Esophagus squamous epithelium (tissue), 5 donors: ENCODE measurements around the gene GNA14. TPM values are rescaled to one million over a fixed set of nuclear protein-coding genes. Genes with fewer than 3 reads are reported as not detected.

ENCODE experiments used
- DNase-seq: peaks from one replicate; lab custom pipeline; 2025; lab: John Stamatoyannopoulos, UW
- H3K27ac ChIP-seq, 4 donors: fragments of 200-600 bp; sonication (generic); one replicate each; pipeline ENCODE4 v1.5.1; 2016 to 2019; ENCODE audit warnings: mild to moderate bottlenecking in 1 of 4
- H3K27me3 ChIP-seq, 4 donors: fragments of 200-600 bp; sonication (generic); 1 replicate in 3 of 4; 2 replicates in 1 of 4; pipeline versions ENCODE4 v1.5.1 to v1.6.0; 2017 to 2021; ENCODE audit warnings: antibody characterized with exemption in 1 of 4
- H3K36me3 ChIP-seq, 3 donors: fragments of 200-600 bp; sonication (generic); one replicate each; pipeline ENCODE4 v1.5.1; 2016 to 2019
- H3K4me1 ChIP-seq, 3 donors: fragments of 200-600 bp; sonication (generic); one replicate each; pipeline ENCODE4 v1.5.1; 2017 to 2019
- H3K4me3 ChIP-seq, 4 donors: fragments of 200-600 bp; sonication (generic); 1 replicate in 3 of 4; 2 replicates in 1 of 4; pipeline ENCODE4 v1.5.1; 2016 to 2019; ENCODE audit warnings: mild to moderate bottlenecking in 2 of 4, moderate library complexity in 1 of 4
- H3K9me3 ChIP-seq, 3 donors: fragments of 200-600 bp; sonication (generic); one replicate each; pipeline ENCODE4 v1.5.1; 2016 to 2019
- CTCF ChIP-seq, 6 experiments: fragments of 450-650 bp in 4 of 6; fragments of 200-600 bp in 2 of 6; sonication (generic) in 2 of 6; IDR thresholded peaks; one replicate each; pipeline ENCODE4 v1.5.1; 2016 to 2019; ENCODE audit warnings: antibody characterized with exemption in 6 of 6, mild to moderate bottlenecking in 4 of 6, moderate library complexity in 4 of 6
- POLR2A ChIP-seq, 4 donors: fragments of 450-650 bp; IDR thresholded peaks; one replicate each; pipeline ENCODE4 v1.6.1; 2017; ENCODE audit warnings: antibody characterized with exemption in 4 of 4, mild to moderate bottlenecking in 4 of 4, moderate library complexity in 3 of 4
- WGBS, 2 donors: methylation state at CpG; one replicate each; pipeline ENCODE4 v1.1.5; 2018; 5-methylcytosine and 5-hydroxymethylcytosine counted together
- intact Hi-C: fragments of 100-400 bp; cut with DNase I; formaldehyde crosslinking; loops from one replicate; pipeline ENCODE4 v1.15.0; 2022
- total RNA-seq, 4 donors: library from RNA; depleted of rRNA; stranded (reverse); fragments of >200 nt; gene quantifications; one replicate each; pipeline ENCODE4 v1.1.0, GENCODE V29; 2016
- donor health status: DM: yes; HTN: yes; CAD: no.

GNA14 gene
- total RNA-seq, 4 donors from 2014 or later: 0.35 to 4.0 (median 2.2) TPM

GRCh38 chr9:77507212-77507961, 140.7 kb downstream of the GNA14 start:
- Histone ChIP-seq H3K4me1 (peaks cover 0 to 8% (median 7%) of the 10 kb centered on the region in 3 donors), H3K27me3 (no peaks in the 10 kb centered on the region), H3K36me3 (no peaks in the 10 kb centered on the region), H3K4me3 (no peak overlapping the region), H3K9me3 (no peaks in the 10 kb centered on the region), H3K27ac (peak overlapping the region in 2 of 4 donors; percentile 52 to 71)
- no peak for DNase-seq
- 45 to 54% methylated on average over 7 of the region's 7 CpGs for WGBS, 2 donors
- intact Hi-C loops: no loop called here
- no peak for TF ChIP-seq POLR2A (IDR thresholded peaks at IDR 0.05)
- no peak for TF ChIP-seq CTCF (IDR thresholded peaks at IDR 0.05)

DNA sequence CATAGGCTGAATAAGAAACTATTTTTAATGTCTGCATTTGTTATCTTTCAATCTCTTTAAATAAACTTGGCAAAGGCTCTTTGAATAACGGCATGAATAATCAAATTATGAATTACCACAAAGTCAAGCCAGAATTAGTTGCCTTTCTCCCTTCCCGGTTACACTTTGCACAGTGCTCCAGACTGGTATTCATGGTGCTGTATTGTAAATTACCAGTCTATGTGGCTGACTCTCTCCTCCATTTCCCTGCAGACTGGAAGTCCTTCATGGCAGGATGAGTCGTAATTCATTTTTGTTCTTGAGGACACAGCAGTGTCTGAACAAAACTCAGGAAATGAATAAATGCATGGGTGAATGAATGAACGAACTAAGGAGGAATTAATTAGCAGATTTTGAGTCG, 142.9 kb downstream of the GNA14 start:
- Histone ChIP-seq H3K9me3 (no peaks in the 10 kb centered on the region), H3K27ac (no peak overlapping the region), H3K27me3 (no peaks in the 10 kb centered on the region), H3K36me3 (no peaks in the 10 kb centered on the region), H3K4me3 (no peak overlapping the region), H3K4me1 (peaks cover 0 to 8% (median 7%) of the 10 kb centered on the region in 3 donors)
- WGBS, 2 donors: 59 to 67% methylated on average over 5 of the region's 5 CpGs
- no peak for TF ChIP-seq POLR2A (IDR thresholded peaks at IDR 0.05)
- TF ChIP-seq CTCF (IDR thresholded peaks at IDR 0.05): no peak
- DNase-seq: no peak
- intact Hi-C loops: no loop called here

DNA sequence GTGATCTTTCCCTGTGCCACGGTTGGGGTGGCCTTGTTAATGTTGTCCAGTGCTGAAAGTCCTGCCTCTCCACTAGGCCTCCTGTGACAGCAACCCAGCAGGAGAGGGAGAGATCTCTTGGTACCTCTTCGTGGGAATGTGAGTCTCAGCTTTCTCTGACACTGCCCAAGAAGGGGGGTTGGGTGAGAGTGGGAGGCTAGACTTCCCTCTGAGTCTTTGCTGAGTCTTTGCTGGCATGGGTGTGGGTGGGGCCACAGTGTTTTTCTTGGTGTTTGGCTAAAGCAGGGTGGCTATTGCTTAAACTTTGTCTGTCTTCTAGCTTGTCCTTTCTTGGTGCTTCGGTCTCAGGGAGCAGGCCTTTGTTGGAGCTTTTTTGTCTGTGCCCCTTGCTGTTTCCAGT, 145.6 kb downstream of the GNA14 start:
- 59 to 65% methylated on average over 2 of the region's 3 CpGs for WGBS, 2 donors
- intact Hi-C loops: no loop called here
- TF ChIP-seq CTCF (IDR thresholded peaks at IDR 0.05): no peak
- H3K9me3 ChIP-seq: no peaks in the 10 kb centered on the region
- peaks cover 0 to 13% (median 9%) of the 10 kb centered on the region in 3 donors for H3K4me1 ChIP-seq
- H3K27ac ChIP-seq: no peak overlapping the region
- H3K27me3 ChIP-seq: no peaks in the 10 kb centered on the region
- DNase-seq: no peak
- H3K4me3 ChIP-seq: no peak overlapping the region
- H3K36me3 ChIP-seq: no peaks in the 10 kb centered on the region

DNA sequence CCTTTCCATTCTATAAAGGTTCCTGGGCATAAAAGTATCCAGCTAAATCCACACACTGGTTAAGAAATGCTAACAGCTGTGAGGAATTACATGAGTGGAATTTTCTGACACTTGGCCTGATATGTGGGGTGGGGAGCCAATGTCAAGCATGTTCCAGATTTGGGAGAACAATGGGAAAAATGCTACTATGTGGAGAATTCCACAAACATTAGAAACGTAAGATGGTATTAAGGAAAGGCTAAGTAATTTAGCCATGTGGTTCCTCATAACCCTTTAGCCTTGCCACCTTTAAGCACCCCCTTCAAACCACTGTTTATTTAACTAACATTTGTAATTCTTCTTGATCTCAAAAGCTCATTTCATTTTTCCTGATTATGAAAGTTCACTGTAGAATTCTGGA, 149.2 kb downstream of the GNA14 start:
- Histone ChIP-seq H3K4me3 (no peak overlapping the region), H3K36me3 (no peaks in the 10 kb centered on the region), H3K9me3 (no peaks in the 10 kb centered on the region), H3K4me1 (peaks cover 0 to 31% (median 25%) of the 10 kb centered on the region in 3 donors), H3K27me3 (no peaks in the 10 kb centered on the region), H3K27ac (peak overlapping the region in 2 of 4 donors; percentile 16 to 33)
- intact Hi-C loops: loop anchor here (5.0 kb wide), 1 partner anchor 148 kb away; the partner anchor contains the start of gene GNA14
- no peak for DNase-seq
- 41 to 54% methylated on average over 1 of the region's 1 CpG for WGBS, 2 donors
- TF ChIP-seq POLR2A (IDR thresholded peaks at IDR 0.05): no peak

DNA sequence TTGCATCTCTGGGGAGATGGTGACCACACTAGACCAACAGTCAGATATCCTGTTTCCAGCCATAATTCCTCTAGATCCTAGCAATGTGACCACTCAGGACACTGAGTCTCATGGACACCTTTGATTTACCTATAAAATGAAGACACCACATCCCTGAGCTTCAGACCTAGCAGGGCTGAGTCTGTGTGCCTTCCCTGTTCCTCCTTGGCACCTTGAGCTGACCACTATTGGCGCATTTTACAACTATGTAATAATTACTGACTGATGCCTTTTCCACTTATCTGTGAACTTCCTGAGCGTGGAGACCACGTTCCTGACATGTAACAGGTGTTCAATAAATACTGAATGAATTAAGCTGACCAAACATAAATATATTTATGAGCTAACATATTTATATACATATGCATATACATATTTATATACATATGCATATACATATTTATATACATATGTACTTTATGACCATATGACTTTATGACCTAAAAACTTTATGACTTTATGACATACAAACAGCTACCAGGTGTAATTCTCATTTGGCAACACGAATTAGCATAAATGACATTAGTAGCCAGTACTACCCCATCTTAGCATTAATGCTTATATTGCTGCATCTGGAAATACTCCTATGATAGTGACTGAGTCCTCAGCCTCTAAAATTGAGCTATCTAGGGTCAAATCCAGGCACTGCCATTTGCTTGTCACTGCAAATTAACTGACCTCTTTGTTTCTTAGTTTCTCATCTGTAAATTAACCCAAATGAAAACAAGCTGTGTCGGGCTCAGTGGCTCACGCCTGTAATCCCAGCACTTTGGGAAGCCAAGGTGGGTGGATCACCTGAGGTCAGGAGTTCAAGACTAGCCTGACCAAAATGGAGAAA, 150.6 kb downstream of the GNA14 start:
- Histone ChIP-seq H3K27me3 (no peaks in the 10 kb centered on the region), H3K4me1 (peaks cover 0 to 31% (median 25%) of the 10 kb centered on the region in 3 donors), H3K9me3 (no peaks in the 10 kb centered on the region), H3K4me3 (no peak overlapping the region), H3K36me3 (no peaks in the 10 kb centered on the region), H3K27ac (peak overlapping the region in 1 of 4 donors; percentile 71)
- intact Hi-C loops: loop anchor here (5.0 kb wide), 1 partner anchor 150 kb away; the partner anchor contains the start of gene GNA14
- WGBS, 2 donors: 82 to 84% methylated on average over 6 of the region's 6 CpGs
- no peak for DNase-seq
- TF ChIP-seq POLR2A (IDR thresholded peaks at IDR 0.05) (no peak), CTCF (IDR thresholded peaks at IDR 0.05) (no peak)
